Vagina (tissue), 2 donors: ENCODE results near the gene GALNT16. TPM values are rescaled to one million over a fixed set of nuclear protein-coding genes. Genes with fewer than 3 reads are reported as not detected.

Source experiments
- DNase-seq, 2 donors: peaks; one replicate each; pipeline ENCODE4 v3.0.0-alpha.2; 2017; ENCODE audit errors: extremely low spot score in 2 of 2
- H3K27ac ChIP-seq: fragments of 200-600 bp; sonication (generic); one replicate; pipeline ENCODE4 v1.5.1; 2019
- H3K27me3 ChIP-seq: fragments of 200-600 bp; sonication (generic); one replicate; pipeline ENCODE4 v1.5.1; 2019
- H3K36me3 ChIP-seq, 2 donors: fragments of 200-600 bp; sonication (generic); one replicate each; pipeline ENCODE4 v1.5.1; 2017 to 2019
- H3K4me1 ChIP-seq: fragments of 200-600 bp; sonication (generic); one replicate; pipeline ENCODE4 v1.5.1; 2019
- H3K4me3 ChIP-seq, 2 donors: fragments of 200-600 bp; sonication (generic); 1 replicate in 1 of 2; 2 replicates in 1 of 2; pipeline ENCODE4 v1.5.1; 2016 to 2019
- H3K9me3 ChIP-seq: fragments of 200-600 bp; sonication (generic); one replicate; pipeline ENCODE4 v1.5.1; 2019
- POLR2A ChIP-seq, 2 donors: fragments of 450-650 bp; IDR thresholded peaks; one replicate each; pipeline ENCODE4 v1.6.1; 2017; ENCODE audit warnings: antibody characterized with exemption in 2 of 2, mild to moderate bottlenecking in 2 of 2, moderate library complexity in 2 of 2
- POLR2AphosphoS5 ChIP-seq, 2 donors: sonication (generic); formaldehyde crosslinking; IDR thresholded peaks; one replicate each; pipeline ENCODE4 v1.9.0; 2017; ENCODE audit warnings: antibody characterized with exemption in 2 of 2, mild to moderate bottlenecking in 2 of 2, low read depth in 1 of 2; ENCODE audit not compliant: insufficient read depth in 1 of 2
- intact Hi-C: fragments of 100-400 bp; cut with DNase I; formaldehyde crosslinking; loops from one replicate; pipeline ENCODE4 v1.15.1; 2023
- total RNA-seq: library from RNA; depleted of rRNA; stranded (reverse); fragments of >200 nt; gene quantifications from one replicate; pipeline ENCODE4 v1.2.3, GENCODE V29; 2016
- TF ChIP-seq, protein P1 (sequence below), 3 experiments: fragments of 450-650 bp in 2 of 3; fragments of 200-600 bp in 1 of 3; sonication (generic) in 1 of 3; IDR thresholded peaks; one replicate each; pipeline ENCODE4 v1.5.1; 2017 to 2019; ENCODE audit warnings: antibody characterized with exemption in 3 of 3, mild to moderate bottlenecking in 2 of 3, moderate library complexity in 2 of 3

Gene GALNT16
- total RNA-seq, 1 donor from 2014 or later, result 5.2 TPM

DNA sequence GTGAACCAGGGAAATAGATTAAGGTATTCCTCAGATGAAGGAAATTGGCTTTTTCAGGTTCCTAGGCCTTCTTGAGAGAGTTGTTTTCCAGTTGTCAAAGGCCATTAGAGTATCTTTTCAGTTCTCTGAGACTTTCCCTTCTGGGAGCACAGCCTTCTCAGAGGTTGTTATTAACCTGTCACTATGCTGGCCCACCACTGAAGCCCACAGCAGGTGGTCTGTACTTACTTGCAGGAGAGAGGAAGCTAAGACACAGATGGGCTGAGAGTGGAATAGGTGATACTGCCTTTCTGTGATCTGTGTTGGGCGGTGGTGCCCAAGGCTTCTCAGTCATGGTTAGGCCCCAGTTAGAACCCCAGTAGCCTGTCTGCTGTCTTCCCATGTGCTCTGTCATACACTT lies 22.8 kb upstream of the GALNT16 start:
- no peaks in the 10 kb centered on the region for H3K4me1 ChIP-seq
- TF ChIP-seq, protein P1, sequence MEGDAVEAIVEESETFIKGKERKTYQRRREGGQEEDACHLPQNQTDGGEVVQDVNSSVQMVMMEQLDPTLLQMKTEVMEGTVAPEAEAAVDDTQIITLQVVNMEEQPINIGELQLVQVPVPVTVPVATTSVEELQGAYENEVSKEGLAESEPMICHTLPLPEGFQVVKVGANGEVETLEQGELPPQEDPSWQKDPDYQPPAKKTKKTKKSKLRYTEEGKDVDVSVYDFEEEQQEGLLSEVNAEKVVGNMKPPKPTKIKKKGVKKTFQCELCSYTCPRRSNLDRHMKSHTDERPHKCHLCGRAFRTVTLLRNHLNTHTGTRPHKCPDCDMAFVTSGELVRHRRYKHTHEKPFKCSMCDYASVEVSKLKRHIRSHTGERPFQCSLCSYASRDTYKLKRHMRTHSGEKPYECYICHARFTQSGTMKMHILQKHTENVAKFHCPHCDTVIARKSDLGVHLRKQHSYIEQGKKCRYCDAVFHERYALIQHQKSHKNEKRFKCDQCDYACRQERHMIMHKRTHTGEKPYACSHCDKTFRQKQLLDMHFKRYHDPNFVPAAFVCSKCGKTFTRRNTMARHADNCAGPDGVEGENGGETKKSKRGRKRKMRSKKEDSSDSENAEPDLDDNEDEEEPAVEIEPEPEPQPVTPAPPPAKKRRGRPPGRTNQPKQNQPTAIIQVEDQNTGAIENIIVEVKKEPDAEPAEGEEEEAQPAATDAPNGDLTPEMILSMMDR (IDR thresholded peaks at IDR 0.05), result no peak
- TF ChIP-seq POLR2A (IDR thresholded peaks at IDR 0.05), result no peak
- no peak for TF ChIP-seq POLR2AphosphoS5 (IDR thresholded peaks at IDR 0.05; ENCODE audit: insufficient read depth in 1 of 2, low read depth in 1 of 2)
- H3K9me3 ChIP-seq, result no peaks in the 10 kb centered on the region
- peaks cover 0 to 65% of the 10 kb centered on the region in 2 donors for H3K36me3 ChIP-seq
- no peak overlapping the region for H3K4me3 ChIP-seq
- no peak for DNase-seq
- no peak overlapping the region for H3K27ac ChIP-seq
- no peaks in the 10 kb centered on the region for H3K27me3 ChIP-seq
- intact Hi-C loops, result no loop called here

DNA sequence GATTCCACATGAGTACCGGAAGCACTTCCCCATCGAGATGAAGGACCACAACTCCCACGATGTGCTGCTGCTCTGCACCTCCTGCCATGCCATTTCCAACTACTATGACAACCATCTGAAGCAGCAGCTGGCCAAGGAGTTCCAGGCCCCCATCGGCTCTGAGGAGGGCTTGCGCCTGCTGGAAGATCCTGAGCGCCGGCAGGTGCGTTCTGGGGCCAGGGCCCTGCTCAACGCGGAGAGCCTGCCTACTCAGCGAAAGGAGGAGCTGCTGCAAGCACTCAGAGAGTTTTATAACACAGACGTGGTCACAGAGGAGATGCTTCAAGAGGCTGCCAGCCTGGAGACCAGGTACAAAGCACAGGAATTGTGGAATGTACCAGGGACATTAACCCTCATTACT lies 22.4 kb upstream of the GALNT16 start:
- no peaks in the 10 kb centered on the region for H3K27me3 ChIP-seq
- TF ChIP-seq, protein P1 (IDR thresholded peaks at IDR 0.05), result no peak
- no peak for TF ChIP-seq POLR2AphosphoS5 (IDR thresholded peaks at IDR 0.05; ENCODE audit: insufficient read depth in 1 of 2, low read depth in 1 of 2)
- no peak for TF ChIP-seq POLR2A (IDR thresholded peaks at IDR 0.05)
- H3K36me3 ChIP-seq, result peaks cover 0 to 61% of the 10 kb centered on the region in 2 donors
- peaks cover 4% of the 10 kb centered on the region for H3K4me1 ChIP-seq
- no peak for DNase-seq
- no peak overlapping the region for H3K4me3 ChIP-seq
- H3K9me3 ChIP-seq, result no peaks in the 10 kb centered on the region
- H3K27ac ChIP-seq, result no peak overlapping the region
- intact Hi-C loops, result no loop called here

GRCh38 chr14:69238883-69239282 lies 21.1 kb upstream of the GALNT16 start:
- TF ChIP-seq POLR2A (IDR thresholded peaks at IDR 0.05), result no peak
- no peak for TF ChIP-seq POLR2AphosphoS5 (IDR thresholded peaks at IDR 0.05; ENCODE audit: insufficient read depth in 1 of 2, low read depth in 1 of 2)
- TF ChIP-seq, protein P1 (IDR thresholded peaks at IDR 0.05), result no peak
- intact Hi-C loops, result no loop called here
- Histone ChIP-seq H3K36me3 (peaks cover 0 to 61% of the 10 kb centered on the region in 2 donors), H3K9me3 (no peaks in the 10 kb centered on the region), H3K27me3 (no peaks in the 10 kb centered on the region), H3K27ac (no peak overlapping the region), H3K4me3 (no peak overlapping the region), H3K4me1 (peaks cover 5% of the 10 kb centered on the region)
- no peak for DNase-seq

DNA sequence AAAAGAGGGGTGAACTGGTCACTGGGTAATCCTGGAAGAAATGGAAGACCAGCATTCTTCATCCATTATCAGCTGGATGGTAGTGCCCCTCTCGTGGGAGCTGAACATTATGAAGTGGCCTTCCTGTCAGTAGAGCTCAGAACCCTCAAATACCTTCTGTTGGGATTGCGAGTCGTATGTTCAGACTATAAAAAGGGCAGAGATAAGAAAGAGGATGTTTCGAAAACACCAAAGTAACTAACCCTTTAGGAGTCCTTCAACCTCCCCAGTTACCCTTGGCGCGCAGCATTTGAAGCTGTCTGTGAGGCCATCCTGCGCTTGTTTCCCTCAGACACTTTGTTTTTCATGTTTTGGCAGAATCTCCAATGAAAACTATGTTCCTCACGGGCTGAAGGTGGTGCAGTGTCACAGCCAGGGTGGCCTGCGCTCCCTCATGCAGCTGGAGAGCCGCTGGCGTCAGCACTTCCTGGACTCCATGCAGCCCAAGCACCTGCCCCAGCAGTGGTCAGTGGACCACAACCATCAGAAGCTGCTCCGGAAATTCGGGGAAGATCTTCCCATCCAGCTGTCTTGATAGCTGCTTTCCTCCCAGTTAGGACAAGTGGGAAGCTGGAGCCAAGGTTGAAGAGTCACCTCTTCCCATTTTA lies 19.3 kb upstream of the GALNT16 start:
- TF ChIP-seq POLR2A (IDR thresholded peaks at IDR 0.05), result no peak
- TF ChIP-seq, protein P1 (IDR thresholded peaks at IDR 0.05), result no peak
- no peak for TF ChIP-seq POLR2AphosphoS5 (IDR thresholded peaks at IDR 0.05; ENCODE audit: insufficient read depth in 1 of 2, low read depth in 1 of 2)
- H3K4me3 ChIP-seq, result no peak overlapping the region
- no peak overlapping the region for H3K27ac ChIP-seq
- H3K9me3 ChIP-seq, result no peaks in the 10 kb centered on the region
- H3K4me1 ChIP-seq, result peaks cover 5% of the 10 kb centered on the region
- H3K36me3 ChIP-seq, result peaks cover 0 to 51% of the 10 kb centered on the region in 2 donors
- intact Hi-C loops, result loop anchor here (10.0 kb wide), 2 partner anchors 124 to 224 kb away; no protein-coding TSS in a partner anchor
- no peaks in the 10 kb centered on the region for H3K27me3 ChIP-seq
- DNase-seq, result no peak

- TF ChIP-seq, protein P1 (IDR thresholded peaks at IDR 0.05), result no peak
- TF ChIP-seq POLR2A (IDR thresholded peaks at IDR 0.05) (no peak), POLR2AphosphoS5 (IDR thresholded peaks at IDR 0.05; ENCODE audit: insufficient read depth in 1 of 2, low read depth in 1 of 2) (no peak)
- no peaks in the 10 kb centered on the region for H3K27me3 ChIP-seq
- no peak overlapping the region for H3K4me3 ChIP-seq
- H3K36me3 ChIP-seq, result peaks cover 0 to 44% of the 10 kb centered on the region in 2 donors
- no peak for DNase-seq
- no peak overlapping the region for H3K27ac ChIP-seq
- peaks cover 5% of the 10 kb centered on the region for H3K4me1 ChIP-seq
- intact Hi-C loops, result loop anchor here (10.0 kb wide), 2 partner anchors 123 to 223 kb away; no protein-coding TSS in a partner anchor
- no peaks in the 10 kb centered on the region for H3K9me3 ChIP-seq
Observed at GRCh38 chr14:69241577-69241976, 18.4 kb upstream of the GALNT16 start.
